HG02852 (cell line): Measurements from ENCODE around the gene LAMB4.
A peak's percentile ranks its signal among the peaks of the same experiment; 100 is the strongest.

ENCODE experiments used
- ATAC-seq: cut with Tn5 transposase; IDR thresholded peaks from one replicate; pipeline ENCODE4 v1.9.1; 2021; ENCODE audit warnings: mild to moderate bottlenecking, moderate library complexity; ENCODE audit not compliant: unreplicated experiment

Gene LAMB4

DNA sequence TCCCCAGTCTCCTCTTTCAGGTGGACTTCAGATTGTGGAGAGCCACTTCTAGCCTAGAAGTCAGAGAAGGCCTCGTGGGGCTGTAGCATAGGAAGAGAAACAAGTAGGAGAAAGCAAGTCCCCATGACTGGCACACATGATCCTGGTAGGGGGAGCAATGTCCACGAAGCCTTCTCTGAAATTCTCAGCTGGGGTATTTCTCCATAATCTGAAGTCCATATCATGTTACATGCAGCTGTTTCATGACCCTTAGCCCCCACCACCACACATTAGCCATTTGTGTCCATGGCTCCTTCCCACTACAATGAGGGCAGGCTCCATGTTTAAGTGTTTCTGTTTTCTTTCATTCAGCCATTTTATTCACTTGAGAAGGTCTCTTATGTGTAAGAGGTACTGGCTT, 43.2 kb downstream of the LAMB4 start:
- no peak for ATAC-seq

DNA sequence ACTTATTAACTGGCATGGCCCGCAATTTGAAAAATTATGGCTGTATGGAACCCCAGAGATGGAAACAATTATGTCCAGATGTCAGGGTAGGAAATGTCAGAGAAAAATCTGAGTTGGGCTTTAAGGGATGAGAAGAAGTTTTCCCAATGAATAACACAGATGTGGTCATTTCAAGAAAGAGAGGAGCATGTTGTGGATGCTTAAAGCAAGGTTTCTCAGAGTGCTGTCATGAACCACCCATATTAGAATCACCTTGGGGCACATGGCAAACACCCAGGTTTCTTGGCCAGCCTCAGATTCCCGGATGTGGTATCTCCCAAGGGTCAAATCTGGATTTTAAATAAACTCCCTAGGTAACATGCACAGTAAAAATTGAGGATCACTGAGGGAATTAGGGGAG, 43.6 kb downstream of the LAMB4 start:
- no peak for ATAC-seq

DNA sequence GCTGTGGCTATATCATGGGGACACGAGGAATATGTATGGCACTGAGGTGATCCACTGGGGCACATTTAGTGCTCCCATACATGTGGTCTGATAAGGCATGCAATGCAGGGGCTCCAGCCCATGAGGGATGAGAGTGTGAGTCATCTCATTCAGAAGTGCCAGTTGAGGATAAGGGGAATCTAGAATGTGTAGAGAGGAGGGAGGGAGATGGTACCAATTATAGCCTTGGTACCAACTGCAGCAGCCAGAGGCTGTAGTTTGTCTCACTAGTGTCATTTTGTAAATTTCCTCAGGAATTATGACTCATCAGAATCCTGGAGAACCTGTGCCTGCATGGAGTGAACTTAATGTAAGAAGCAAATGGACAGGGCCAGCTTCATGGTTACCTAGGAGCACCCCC, 46.2 kb downstream of the LAMB4 start:
- ATAC-seq: no peak

DNA sequence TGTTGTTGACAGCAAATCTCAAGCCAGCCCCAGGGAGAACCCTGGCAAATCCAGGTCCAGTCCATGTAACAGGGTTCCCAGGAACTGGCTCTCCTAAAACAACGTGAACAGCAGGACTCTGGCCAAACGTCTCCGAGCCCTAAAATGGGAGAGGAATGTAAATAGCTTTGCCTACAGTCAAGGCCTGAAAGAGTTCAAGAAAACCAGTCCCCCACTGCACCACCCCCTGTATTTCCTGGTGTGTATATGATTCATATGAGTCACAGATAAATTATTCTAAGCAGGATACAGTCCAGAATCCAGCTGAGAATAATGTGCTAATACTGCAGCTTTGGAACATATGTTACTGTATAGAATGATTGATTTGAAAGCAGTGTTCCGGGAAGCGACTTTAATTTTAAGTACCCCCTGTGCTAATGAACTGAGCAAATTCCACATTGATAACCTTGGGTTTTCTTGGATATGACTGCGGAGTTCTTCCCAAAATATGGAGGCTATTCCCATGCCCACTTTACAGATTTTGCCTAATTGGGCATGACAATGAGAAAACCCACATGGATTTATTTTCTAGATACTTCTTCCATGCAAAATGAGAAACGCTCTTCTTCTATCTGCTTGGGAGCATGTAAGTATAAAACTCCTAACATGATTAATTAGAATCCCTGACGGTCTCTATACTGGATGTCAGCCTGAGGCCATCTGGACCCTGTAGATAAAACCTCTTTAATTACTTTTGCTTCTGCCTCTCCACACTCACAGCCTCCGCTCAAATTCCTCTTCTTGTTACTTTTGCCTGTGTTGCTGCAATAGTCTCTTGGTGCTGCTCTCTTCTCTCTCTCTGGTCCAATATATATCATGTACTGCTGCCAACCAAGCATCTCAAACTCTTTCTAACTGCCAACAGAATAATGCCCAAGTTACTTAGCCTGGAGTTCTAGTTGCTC, 50.2 kb downstream of the LAMB4 start:
- ATAC-seq: no peak

DNA sequence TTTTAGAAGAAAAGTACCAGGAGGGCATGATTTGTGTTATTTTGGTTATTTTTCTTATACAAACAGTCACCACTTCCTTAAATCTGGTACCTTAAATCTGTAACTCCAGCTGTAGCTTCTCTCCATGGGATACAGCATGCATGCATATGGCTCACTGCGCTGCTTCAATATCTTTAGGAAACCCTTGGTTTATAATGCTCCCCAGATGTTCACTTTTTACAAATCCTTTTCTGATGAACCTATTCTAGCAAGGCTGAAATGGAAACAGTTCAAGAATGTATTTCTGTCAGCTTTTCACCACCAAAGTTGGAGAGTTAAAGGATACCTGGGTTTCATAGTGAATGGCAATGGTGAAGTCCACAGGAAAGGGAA, 50.9 kb downstream of the LAMB4 start:
- ATAC-seq: no peak

DNA sequence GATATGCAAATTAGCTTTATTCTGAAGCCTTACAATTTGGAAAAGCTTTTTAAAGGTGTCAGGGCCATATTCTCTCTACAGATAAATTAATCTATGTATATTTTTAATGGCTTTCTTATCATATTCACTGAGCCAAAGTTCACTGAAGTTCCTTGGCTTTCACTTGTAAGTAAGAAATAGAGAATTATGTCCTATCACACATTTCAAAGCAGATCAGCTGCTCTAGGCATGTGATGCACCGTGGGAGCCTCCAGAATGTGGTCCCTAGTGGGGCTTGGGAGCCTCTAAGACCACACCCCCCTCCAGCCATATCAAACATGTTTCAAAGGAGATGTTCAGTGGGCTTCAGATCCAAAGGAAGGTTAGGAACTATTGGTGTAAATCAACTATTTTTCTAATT, 51.5 kb downstream of the LAMB4 start:
- ATAC-seq: no peak

DNA sequence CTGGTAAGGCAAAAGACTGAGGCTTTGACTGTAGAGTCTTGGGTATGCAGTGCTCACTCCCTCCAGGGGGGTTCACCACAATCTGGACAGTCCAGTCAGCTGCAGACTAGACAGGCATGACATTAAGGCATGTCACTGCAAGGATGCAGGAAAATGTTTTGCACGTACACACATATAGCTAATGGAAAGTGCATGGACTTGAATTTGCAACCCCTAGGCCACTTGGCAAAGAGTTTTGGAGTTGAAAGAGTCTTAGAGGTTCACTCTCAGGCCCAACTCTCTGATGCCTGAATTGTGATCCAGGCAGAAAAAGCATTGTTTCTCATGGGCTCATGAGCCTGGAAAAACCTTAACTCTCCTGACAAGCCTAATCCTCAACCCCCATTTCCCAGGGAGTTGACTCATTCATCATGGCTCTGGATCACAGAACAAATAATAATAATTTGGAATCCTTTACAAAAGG, 51.9 kb downstream of the LAMB4 start:
- no peak for ATAC-seq

DNA sequence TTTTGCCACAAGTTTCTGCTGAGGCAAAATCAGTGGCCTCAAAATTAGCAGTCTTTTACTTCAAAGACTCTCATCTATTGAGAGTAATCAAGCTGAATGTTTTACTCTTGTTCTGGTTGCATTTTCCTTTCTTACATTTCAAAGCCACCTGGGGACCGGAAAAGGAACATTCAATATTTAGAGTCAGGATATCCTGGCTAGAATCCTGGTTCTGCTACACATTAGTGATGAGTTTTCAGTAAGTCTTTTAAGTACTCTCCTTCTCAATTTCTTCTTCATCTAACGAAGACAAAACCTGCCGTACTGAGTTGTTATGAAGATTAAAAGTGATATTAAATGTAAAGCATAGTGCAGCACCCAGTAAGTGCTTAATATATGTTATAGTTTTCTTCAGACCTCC, 52.5 kb downstream of the LAMB4 start:
- ATAC-seq: no peak

DNA sequence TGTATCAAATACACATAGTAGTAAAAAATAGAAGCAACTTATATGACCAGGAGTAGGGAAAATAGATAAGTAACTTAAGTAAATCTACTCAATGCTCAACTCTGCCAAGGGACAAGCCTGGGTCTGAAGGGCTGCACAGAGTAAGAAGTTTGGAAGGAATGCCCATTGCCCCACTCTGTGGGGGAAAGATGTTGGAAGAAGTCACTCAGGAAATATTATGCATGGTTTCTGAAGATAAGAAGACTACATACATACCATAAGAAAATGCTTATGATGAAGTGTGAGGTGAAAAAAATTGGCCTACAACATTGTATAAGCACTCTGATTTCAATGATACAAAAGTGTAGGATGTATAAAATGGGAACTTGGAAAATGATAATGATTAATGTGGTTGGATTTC, 54.0 kb downstream of the LAMB4 start:
- no peak for ATAC-seq

DNA sequence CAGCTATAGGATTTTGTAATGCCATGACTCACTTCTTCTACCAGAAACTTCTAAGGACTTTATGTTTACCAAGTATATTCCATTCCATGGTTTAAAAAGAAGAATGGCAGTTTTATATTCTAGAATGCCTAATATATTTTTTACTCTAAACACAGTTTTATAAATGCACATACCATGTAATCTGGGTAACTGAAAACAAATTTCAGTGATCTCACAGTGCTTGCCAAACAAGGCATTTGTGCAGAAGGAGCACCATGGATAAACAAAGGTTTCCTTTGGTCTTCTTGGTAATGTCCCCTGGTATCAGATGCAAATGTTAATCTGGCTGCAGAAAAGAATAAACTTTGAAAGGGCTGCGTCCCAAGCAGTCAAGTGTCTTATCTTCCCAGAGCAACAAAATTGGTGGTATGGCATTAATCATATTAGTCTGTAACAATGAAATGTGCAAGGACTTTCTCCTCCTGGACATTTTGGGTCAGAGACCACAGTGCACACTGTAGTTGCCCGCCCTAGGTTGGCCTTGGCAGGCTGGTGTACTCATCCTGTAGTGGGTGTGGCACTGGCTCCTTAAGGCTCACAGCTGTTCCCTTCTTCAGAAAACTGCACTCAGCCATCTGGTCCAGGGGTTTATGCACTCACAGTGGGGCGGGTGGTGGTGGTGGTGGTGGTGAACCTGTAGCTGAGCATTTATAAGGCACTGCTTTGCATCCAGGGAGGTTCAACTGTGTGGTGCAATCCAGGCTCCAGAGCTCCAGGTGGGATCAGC, 56.7 kb downstream of the LAMB4 start:
- no peak for ATAC-seq

DNA sequence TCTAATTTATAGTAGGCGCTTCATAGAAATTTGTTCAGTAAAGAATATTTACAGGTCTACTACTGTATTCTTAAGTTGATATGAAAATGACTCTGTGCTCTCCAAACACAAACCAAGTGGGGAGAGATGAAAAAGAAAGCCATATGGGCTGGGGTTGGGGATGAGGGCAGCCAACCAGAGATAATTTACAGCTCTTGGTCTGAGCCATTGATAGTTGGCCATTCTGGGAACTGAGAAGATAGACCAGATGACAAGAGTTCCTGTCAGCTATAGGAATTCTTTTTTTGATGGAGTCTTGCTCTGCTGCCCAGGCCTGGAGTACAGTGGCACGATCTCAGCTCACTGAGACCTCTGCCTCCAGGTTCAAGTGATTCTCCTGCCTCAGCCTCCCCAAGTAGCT, 57.4 kb downstream of the LAMB4 start:
- no peak for ATAC-seq

DNA sequence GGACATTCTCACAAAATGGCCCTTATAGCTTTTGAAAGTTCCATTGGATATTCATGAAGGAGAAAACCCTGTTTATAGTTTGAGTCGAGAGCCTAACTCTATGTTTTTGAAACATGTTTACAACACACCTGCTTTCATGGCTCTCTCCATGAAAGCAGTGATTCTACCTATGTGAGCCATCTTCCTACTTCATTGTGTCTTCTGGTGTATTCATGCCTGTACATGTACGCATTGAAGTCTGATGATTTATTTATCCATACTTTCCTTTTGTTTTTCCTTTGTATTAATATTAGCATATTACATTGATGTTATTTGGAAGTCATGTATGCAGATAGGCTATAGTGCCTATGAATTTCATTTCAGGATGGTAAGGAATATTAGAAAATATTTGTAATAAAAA, 58.0 kb downstream of the LAMB4 start:
- ATAC-seq: no peak

DNA sequence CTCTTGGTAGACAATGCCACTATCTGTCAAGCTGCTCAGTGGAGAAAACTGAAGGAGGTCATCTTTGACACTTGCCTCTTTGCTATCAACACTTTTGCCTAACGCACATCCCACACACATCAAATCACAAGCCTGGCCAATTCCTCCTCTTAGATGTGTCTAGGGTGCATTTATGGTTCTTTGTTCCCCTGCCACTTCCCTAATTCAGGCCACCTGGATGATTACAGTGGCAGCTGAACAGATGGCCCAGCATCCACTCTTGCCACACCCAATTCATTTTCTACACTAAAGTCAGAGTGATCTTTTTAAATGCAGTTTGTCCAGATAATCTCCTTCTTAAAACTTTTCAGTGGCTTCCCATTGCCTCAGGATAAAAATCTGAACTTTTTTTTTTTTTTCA, 58.6 kb downstream of the LAMB4 start:
- no peak for ATAC-seq

DNA sequence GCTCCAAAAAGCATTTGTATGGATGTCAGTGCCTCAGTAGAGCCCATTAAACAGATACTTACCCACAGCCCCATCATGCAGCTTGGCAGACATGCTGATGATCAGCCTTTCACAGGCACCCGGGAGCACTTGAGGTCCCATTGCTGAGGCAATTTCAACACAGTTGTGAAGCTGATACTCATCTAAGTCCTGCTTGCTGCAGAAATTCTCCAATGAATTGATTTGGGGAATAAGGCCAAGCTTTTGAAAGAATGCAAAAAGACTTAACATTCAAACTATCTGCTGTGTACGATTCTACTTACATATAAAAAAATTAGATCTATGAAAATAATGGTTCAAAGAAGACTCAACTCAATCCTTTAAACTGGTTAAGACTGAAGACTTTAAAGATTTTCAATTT, 60.5 kb downstream of the LAMB4 start:
- no peak for ATAC-seq

DNA sequence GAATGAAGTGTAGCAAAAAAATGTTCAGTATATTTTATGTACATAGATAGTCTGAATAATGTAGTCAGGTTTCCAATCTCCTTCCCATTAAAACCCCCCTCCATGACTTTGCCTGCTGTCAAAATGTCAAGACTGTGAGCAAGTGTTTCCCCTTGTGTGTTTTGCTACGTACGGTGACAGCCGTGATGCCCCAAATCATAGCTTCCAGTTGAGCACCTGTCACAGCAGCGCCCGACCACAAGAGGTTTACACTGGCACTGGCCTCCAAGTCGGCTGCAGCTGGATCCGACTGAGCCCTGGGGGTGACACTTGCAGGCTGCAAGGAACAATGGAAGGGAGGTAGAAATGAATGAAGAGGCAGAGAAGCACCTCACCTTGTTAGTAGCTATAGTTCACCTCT, 62.3 kb downstream of the LAMB4 start:
- no peak for ATAC-seq

DNA sequence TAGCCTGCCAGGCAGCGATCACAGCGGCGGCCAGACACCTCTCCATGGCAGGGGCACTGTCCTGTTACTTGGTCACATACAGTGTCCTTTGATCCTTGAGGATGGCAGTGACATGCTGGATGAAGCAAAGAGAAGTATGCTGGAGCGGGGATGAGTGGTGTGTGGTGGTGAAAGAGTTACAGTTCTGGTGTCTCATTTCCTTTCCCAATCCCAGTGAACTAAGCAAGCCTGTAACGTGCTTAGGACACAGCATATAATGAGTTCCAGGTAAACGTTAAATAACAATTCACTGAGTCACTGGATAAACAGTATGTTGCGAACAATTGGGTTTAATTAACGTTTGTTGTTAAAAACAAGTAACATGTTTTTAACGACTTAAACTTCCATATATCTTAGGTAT, 63.7 kb downstream of the LAMB4 start:
- no peak for ATAC-seq

DNA sequence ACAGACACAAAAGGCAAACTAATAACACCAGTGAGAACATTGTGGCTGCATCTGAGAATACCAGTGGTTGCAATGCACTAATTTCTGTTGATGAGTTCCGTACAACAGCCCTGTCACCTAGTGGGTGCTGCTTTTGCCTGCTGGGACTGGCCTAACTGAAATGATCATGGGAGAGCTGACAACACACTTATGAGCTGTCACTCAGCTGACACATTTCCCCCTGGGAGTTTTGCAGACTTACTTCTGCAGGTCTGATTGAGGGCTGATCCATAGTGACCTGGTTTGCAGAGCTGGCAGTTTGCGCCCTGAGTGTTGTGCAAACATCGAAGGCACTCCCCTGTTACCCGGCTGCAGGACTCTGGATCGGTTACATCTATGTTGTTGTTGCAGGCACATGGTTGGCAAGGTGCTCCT, 66.6 kb downstream of the LAMB4 start:
- ATAC-seq: peak; percentile 68

DNA sequence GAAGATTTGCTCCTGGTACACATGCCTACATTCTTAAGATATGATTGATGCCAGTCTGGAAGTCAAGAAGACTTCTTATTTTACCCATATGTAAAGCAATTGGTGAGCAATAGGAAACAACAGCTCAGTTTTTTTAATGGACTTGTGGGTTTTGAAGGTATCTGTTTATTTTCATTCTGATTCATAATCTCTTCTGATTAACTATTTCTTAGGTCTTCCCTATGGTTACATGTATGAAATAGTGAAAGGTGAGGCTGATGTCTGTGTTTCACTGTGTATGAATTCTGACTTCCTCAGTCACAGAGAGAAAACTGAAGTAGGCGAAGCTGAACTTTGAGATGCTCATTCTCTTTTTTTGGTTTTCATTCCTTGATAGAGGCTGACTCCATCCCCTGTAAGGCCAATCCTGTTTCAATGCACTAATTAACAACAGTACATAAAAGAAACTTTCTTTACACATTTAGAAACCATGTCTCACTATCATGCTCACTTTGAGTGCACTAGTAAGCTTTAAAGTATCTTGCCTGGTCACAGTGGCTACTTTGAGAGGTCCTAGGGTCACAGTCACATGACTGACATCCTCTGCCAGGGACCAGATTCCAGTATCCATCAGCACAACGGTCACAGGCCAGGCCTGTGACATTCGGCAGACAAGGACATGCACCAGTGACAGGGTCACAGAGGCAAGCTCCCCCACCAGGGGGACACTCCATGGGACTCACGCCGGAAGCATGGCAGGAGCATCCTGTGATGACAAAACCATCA, 67.7 kb downstream of the LAMB4 start:
- no peak for ATAC-seq

DNA sequence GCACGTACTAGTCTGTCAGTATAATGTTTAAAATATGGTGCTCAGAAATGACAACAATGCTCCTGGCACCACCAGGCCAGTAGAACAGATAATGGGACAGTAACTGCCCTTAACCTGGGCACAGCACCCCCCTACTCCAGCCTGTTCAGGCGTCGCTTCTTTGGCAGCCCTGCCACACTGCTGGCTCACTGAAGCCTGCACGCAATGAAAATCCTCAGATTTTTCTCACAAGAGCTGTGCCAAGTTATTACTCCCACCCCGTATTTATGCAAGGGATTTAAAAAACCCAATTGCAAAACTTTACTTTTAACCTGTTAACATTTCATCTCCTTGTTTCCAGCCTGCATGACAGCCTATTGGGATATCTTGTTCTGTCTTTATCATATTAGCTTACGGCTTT, 70.6 kb downstream of the LAMB4 start:
- no peak for ATAC-seq

DNA sequence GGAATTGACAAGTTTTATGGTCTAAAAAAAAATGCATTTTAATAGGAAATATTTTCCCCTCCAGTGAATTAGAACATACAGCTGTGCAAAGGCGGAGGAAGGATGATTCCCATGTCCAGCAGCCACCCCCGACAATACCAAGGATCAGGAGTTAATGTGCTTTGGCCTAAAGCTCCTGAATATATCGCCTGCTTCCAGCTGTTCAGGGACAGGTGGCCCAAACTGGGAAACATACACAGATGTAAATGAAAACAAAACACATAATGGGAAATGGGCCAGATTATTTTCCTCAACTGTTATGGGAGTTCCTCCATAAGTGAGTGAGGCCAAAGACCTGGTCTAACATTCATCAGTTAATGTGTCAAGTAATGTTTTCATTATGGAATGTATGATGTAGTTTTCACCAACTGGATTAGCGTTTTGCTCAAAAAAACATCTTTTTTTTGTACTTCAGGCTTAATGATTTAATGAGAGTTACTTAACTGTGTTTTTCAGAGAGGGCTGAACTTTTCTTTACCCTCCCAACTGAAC, 72.1 kb downstream of the LAMB4 start:
- no peak for ATAC-seq

DNA sequence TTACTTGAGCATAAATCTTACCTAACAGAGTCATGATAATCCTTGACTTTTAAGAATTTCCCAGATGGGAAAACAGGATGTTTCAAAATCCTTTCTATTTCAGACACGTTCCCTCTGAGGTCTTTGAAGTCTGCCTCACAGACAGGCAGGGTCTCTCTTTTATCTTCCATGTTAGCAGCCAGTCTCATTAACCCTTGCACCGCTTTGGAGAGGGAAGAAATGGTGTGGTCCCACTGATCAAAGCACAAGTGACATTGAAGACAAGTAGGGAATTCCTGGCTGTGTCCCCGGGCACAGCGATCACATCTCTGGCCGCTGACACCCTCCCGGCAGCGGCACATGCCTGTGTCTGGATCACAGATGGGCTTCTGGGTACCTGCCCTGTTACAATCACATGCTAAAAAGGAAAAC, 74.5 kb downstream of the LAMB4 start:
- no peak for ATAC-seq
